ENCODE data around the gene TRIM69. TPM values are rescaled to one million over a fixed set of nuclear protein-coding genes. Genes with fewer than 3 reads are reported as not detected.
A peak's percentile ranks its signal among the peaks of the same experiment; 100 is the strongest.

TRIM69 gene
- total and polyA plus RNA-seq, 2 donors (not counting 1 experiment from before 2014, with no cell fraction given): 12.9 to 30.8 TPM

GRCh38 chr15:44715142-44715796 is 21.1 kb upstream of the TRIM69 start:
- Histone ChIP-seq H3K4me2 (replicated peaks; ENCODE audit: low read depth, low read length, poor library complexity, severe bottlenecking) (peak overlapping the region; percentile 76), H3K4me1 (ENCODE audit: control insufficient read depth in 2 of 2, insufficient read depth in 2 of 2, low read length in 2 of 2) (peaks cover 59 to 61% of the 10 kb centered on the region in 2 donors), H3K27ac (ENCODE audit: low read length in 2 of 2) (peak overlapping the region; percentile 15 to 99), H3K9me3 (ENCODE audit: control extremely low read depth in 1 of 3, control insufficient read depth in 2 of 3, insufficient read depth in 1 of 3, low read length in 2 of 3) (no peaks in the 10 kb centered on the region), H3K4me3 (ENCODE audit: control extremely low read depth in 1 of 5, extremely low read depth in 1 of 5, insufficient read depth in 1 of 5, low read depth in 2 of 5, low read length in 4 of 5) (peak overlapping the region in 4 of 5 experiments; percentile 90 to 100 (median 98)), H2AFZ (ENCODE audit: insufficient read depth, low read depth, low read length, poor library complexity, severe bottlenecking) (no peak overlapping the region), H3K27me3 (replicated peaks in 1 of 4; ENCODE audit: control extremely low read depth in 1 of 4, control insufficient read depth in 3 of 4, insufficient read depth in 4 of 4, low read length in 3 of 4) (no peaks in the 10 kb centered on the region), H3K9ac (ENCODE audit: low read length) (peak overlapping the region; percentile 99), H4K20me1 (ENCODE audit: control insufficient read depth, insufficient read depth, low read length, poor library complexity, severe bottlenecking) (peaks cover 79% of the 10 kb centered on the region), H3K79me2 (ENCODE audit: control insufficient read depth, insufficient read depth, low read length) (peaks cover 79% of the 10 kb centered on the region), H3K36me3 (replicated peaks in 1 of 2; ENCODE audit: control extremely low read depth in 1 of 2, control insufficient read depth in 1 of 2, extremely low read depth in 1 of 2, insufficient read depth in 2 of 2, low read length in 1 of 2) (peaks cover 10 to 79% of the 10 kb centered on the region in 2 experiments)
- WGBS (ENCODE audit: insufficient coverage): 81% methylated on average over 3 of the region's 6 CpGs
- POLR2A ChIA-PET: interaction anchor here (14.3 to 34.6 kb wide), 2 partner anchors 14 to 48 kb away, joined by 759 to 819 read pairs; partner anchors contain the start of genes SPG11 and TRIM69
- Mint-ChIP-seq H3K27ac (peak overlapping the region; percentile 73), H3K27me3 (no peaks in the 10 kb centered on the region), H3K9me3 (ENCODE audit: insufficient read depth) (no peaks in the 10 kb centered on the region), H3K4me1 (peaks cover 61% of the 10 kb centered on the region), H3K4me3 (peak overlapping the region; percentile 89)
- no peak for TF ChIP-seq CTCF (IDR thresholded peaks at IDR 0.05)
- no peak for TF ChIP-seq EZH2 (IDR thresholded peaks at IDR 0.05; ENCODE audit: borderline replicate concordance, insufficient read depth, low read depth, low read length, poor library complexity, severe bottlenecking)
- peak; percentile 33 for DNase-seq
- intact Hi-C loops (cut with micrococcal nuclease): no loop called here
- CTCF ChIA-PET: interaction anchor here (0.6 to 15.6 kb wide), 3 partner anchors 17 to 77 kb away, joined by 4 to 529 read pairs (median 353); partner anchors contain the start of genes SPG11 and TRIM69
- ATAC-seq (ENCODE audit: low read depth): no peak
